ENCODE results near the gene HSPA12A.

GRCh38 chr10:116637830-116638229 lies 104.5 kb downstream of the HSPA12A start:
- TF ChIP-seq REST (IDR thresholded peaks at IDR 0.05; ENCODE audit: low read depth) (no peak), RAD21 (IDR thresholded peaks at IDR 0.05; ENCODE audit: low read depth) (no peak), YY1 (IDR thresholded peaks at IDR 0.05; ENCODE audit: low read depth) (no peak), TAF1 (IDR thresholded peaks at IDR 0.05; ENCODE audit: low read depth) (no peak)
